Mammary epithelial cell (primary cell): Measurements from ENCODE around the gene SLC6A1.

ENCODE experiments used
- CTCF ChIP-seq, 2 donors: IDR thresholded peaks in 1 of 2; conservative IDR thresholded peaks in 1 of 2; 2 replicates each; pipeline ENCODE4 v1.5.1; 2011 to 2012; ENCODE audit warnings: inconsistent platforms in 2 of 2, low read length in 2 of 2, mild to moderate bottlenecking in 2 of 2, control low read depth in 1 of 2, low read depth in 1 of 2; ENCODE audit not compliant: insufficient read depth in 1 of 2; ENCODE audit errors: extremely low read depth in 1 of 2
- EZH2 ChIP-seq: IDR thresholded peaks from 2 replicates; pipeline ENCODE4 v1.6.1; 2012; ENCODE audit warnings: low read length, inconsistent platforms, borderline replicate concordance

GRCh38 chr3:11037976-11038375 lies 45.4 kb downstream of the SLC6A1 start:
- TF ChIP-seq CTCF (conservative IDR thresholded peaks at IDR 0.05 in 1 of 2, IDR thresholded peaks at IDR 0.05 in 1 of 2; ENCODE audit: extremely low read depth in 1 of 2, insufficient read depth in 1 of 2, low read depth in 1 of 2, low read length in 2 of 2) (no peak), EZH2 (no peak)
